MCF 10A (cell line): ENCODE measurements around the gene KLF7. TPM values are rescaled to one million over a fixed set of nuclear protein-coding genes. Genes with fewer than 3 reads are reported as not detected.

Experiments used
- BruUV-seq: library from RNA; stranded (reverse); fragments of 400-500 nt; replicated peaks from 2 replicates; lab custom pipeline; 2021; lab: Mats Ljungman, UMichigan
- CTCF ChIA-PET: fragments of 300-600 bp; sonication (Branson Sonifier 250); formaldehyde crosslinking; extraction: SDS; loops from one replicate; lab custom pipeline; 2021; ENCODE audit warnings: antibody characterized with exemption, inconsistent platforms; lab: Yijun Ruan, JAX
- POLR2A ChIA-PET: fragments of 300-600, 350-650 bp; sonication (Branson Sonifier 250); formaldehyde crosslinking; extraction: SDS; loops from one replicate; lab custom pipeline; 2020; ENCODE audit warnings: antibody characterized with exemption, inconsistent platforms; lab: Yijun Ruan, JAX
- DNase-seq: peaks from one replicate; pipeline ENCODE4 v3.0.0-alpha.2; 2018; ENCODE audit not compliant: unreplicated experiment
- H3K27ac Mint-ChIP-seq: one replicate; pipeline ENCODE4 v1.8.0; 2022; ENCODE audit warnings: mild to moderate bottlenecking, low read depth, mixed read lengths; ENCODE audit not compliant: unreplicated experiment
- H3K27me3 Mint-ChIP-seq: one replicate; pipeline ENCODE4 v1.8.0; 2022; ENCODE audit warnings: mixed read lengths; ENCODE audit not compliant: insufficient read depth, unreplicated experiment
- H3K36me3 Mint-ChIP-seq: one replicate; pipeline ENCODE4 v1.8.0; 2022; ENCODE audit warnings: mild to moderate bottlenecking, moderate library complexity, mixed read lengths; ENCODE audit not compliant: insufficient read depth, unreplicated experiment
- H3K4me1 Mint-ChIP-seq: one replicate; pipeline ENCODE4 v1.8.0; 2022; ENCODE audit warnings: mixed read lengths; ENCODE audit not compliant: insufficient read depth, unreplicated experiment
- H3K4me3 Mint-ChIP-seq: one replicate; pipeline ENCODE4 v1.8.0; 2022; ENCODE audit warnings: mild to moderate bottlenecking, moderate library complexity, mixed read lengths; ENCODE audit not compliant: unreplicated experiment
- H3K9me3 Mint-ChIP-seq: one replicate; pipeline ENCODE4 v1.8.0; 2022; ENCODE audit warnings: mixed read lengths; ENCODE audit not compliant: unreplicated experiment
- CTCF ChIP-seq: fragments of 200-600 bp; IDR thresholded peaks from one replicate; pipeline ENCODE4 v1.8.0; 2022; ENCODE audit warnings: antibody characterized with exemption, mild to moderate bottlenecking; ENCODE audit not compliant: unreplicated experiment
- intact Hi-C: fragments of 100-400 bp; cut with micrococcal nuclease; formaldehyde crosslinking; loops from 2 replicates; pipeline ENCODE4 v1.14.1; 2022
- total RNA-seq: library from RNA; stranded (reverse); gene quantifications from 2 replicates; pipeline ENCODE4 v1.2.3, GENCODE V29; 2022

KLF7 gene
- total RNA-seq, 1 experiment from 2014 or later, result 40.1 TPM

- Mint-ChIP-seq H3K27ac (no peak overlapping the region), H3K9me3 (no peaks in the 10 kb centered on the region), H3K36me3 (no peaks in the 10 kb centered on the region), H3K4me1 (no peaks in the 10 kb centered on the region), H3K27me3 (no peaks in the 10 kb centered on the region), H3K4me3 (no peak overlapping the region)
- no peak for DNase-seq
- CTCF ChIA-PET, result interaction anchor here (0.7 kb wide), 1 partner anchor 466 kb away, joined by 3 read pairs; no protein-coding TSS in a partner anchor
- intact Hi-C loops, result no loop called here
- BruUV-seq, result no TSS peak
- POLR2A ChIA-PET, result interaction anchor here (0.7 kb wide), 1 partner anchor 40 kb away, joined by 3 read pairs; no protein-coding TSS in a partner anchor
- TF ChIP-seq CTCF, result no peak
These were observed 98.8 kb downstream of the KLF7 start for GRCh38 chr2:207066791-207067460.

GRCh38 chr2:207066166-207066565, 99.6 kb downstream of the KLF7 start:
- Mint-ChIP-seq H3K4me3 (no peak overlapping the region), H3K36me3 (no peaks in the 10 kb centered on the region), H3K4me1 (no peaks in the 10 kb centered on the region), H3K27me3 (no peaks in the 10 kb centered on the region), H3K9me3 (no peaks in the 10 kb centered on the region), H3K27ac (no peak overlapping the region)
- BruUV-seq, result no TSS peak
- no peak for TF ChIP-seq CTCF
- ChIA-PET POLR2A (no interaction called here), CTCF (no interaction called here)
- DNase-seq, result no peak
- intact Hi-C loops, result no loop called here

GRCh38 chr2:207064128-207064690, 101.5 kb downstream of the KLF7 start:
- ChIA-PET CTCF (interaction anchor here (0.7 to 1.3 kb wide), 2 partner anchors 10 to 79 kb away, joined by 3 read pairs; no protein-coding TSS in a partner anchor), POLR2A (no interaction called here)
- intact Hi-C loops, result no loop called here
- H3K4me3 Mint-ChIP-seq, result no peak overlapping the region
- DNase-seq, result no peak
- H3K27ac Mint-ChIP-seq, result no peak overlapping the region
- H3K36me3 Mint-ChIP-seq, result no peaks in the 10 kb centered on the region
- no peak for TF ChIP-seq CTCF
- no TSS peak for BruUV-seq
- no peaks in the 10 kb centered on the region for H3K9me3 Mint-ChIP-seq
- H3K4me1 Mint-ChIP-seq, result no peaks in the 10 kb centered on the region
- no peaks in the 10 kb centered on the region for H3K27me3 Mint-ChIP-seq

GRCh38 chr2:207061181-207061580, 104.6 kb downstream of the KLF7 start:
- no TSS peak for BruUV-seq
- POLR2A ChIA-PET, result interaction anchor here (0.8 to 2.1 kb wide), 3 partner anchors 92 to 108 kb away, joined by 3 to 12 read pairs (median 3); partner anchors contain the start of gene KLF7
- no peaks in the 10 kb centered on the region for H3K27me3 Mint-ChIP-seq
- DNase-seq, result peak; percentile 28
- H3K27ac Mint-ChIP-seq, result no peak overlapping the region
- no peaks in the 10 kb centered on the region for H3K4me1 Mint-ChIP-seq
- no peak overlapping the region for H3K4me3 Mint-ChIP-seq
- H3K9me3 Mint-ChIP-seq, result no peaks in the 10 kb centered on the region
- no peaks in the 10 kb centered on the region for H3K36me3 Mint-ChIP-seq
- CTCF ChIA-PET, result interaction anchor here (0.6 to 2.2 kb wide), 3 partner anchors 12 to 412 kb away, joined by 3 to 8 read pairs (median 5); no protein-coding TSS in a partner anchor
- no peak for TF ChIP-seq CTCF
- intact Hi-C loops, result no loop called here
